ENCODE measurements around the gene EPHA5.

Gene EPHA5

GRCh38 chr4:65495439-65495838 lies 174.8 kb downstream of the EPHA5 start:
- Histone ChIP-seq H3K36me3 (ENCODE audit: control insufficient read depth in 1 of 2, insufficient read depth in 2 of 2, low read length in 2 of 2) (no peaks in the 10 kb centered on the region), H4K8ac (ENCODE audit: low read depth, low read length) (no peak overlapping the region), H4K12ac (ENCODE audit: low read depth, low read length) (no peak overlapping the region), H3K27ac (ENCODE audit: low read depth, low read length) (no peak overlapping the region), H3K9ac (ENCODE audit: low read length) (no peak overlapping the region), H2BK12ac (ENCODE audit: low read length) (no peak overlapping the region), H3K79me2 (ENCODE audit: control insufficient read depth, insufficient read depth, low read length, poor library complexity) (no peaks in the 10 kb centered on the region), H3K4me1 (ENCODE audit: control insufficient read depth in 1 of 2, insufficient read depth in 2 of 2, low read length in 2 of 2) (no peaks in the 10 kb centered on the region), H3K9me3 (ENCODE audit: insufficient read depth, low read depth, low read length) (no peaks in the 10 kb centered on the region), H3K23ac (ENCODE audit: low read length) (no peak overlapping the region), H3K4me3 (ENCODE audit: low read depth, low read length) (no peak overlapping the region), H2BK5ac (ENCODE audit: low read depth, low read length, poor library complexity) (no peak overlapping the region), H3K18ac (ENCODE audit: low read length) (no peak overlapping the region), H3K79me1 (ENCODE audit: low read length) (no peaks in the 10 kb centered on the region), H3K27me3 (ENCODE audit: insufficient read depth, low read length) (no peaks in the 10 kb centered on the region), H2BK120ac (ENCODE audit: insufficient read depth, low read length, poor library complexity) (no peak overlapping the region), H2AK5ac (ENCODE audit: low read length) (no peak overlapping the region), H2AFZ (ENCODE audit: insufficient read depth, low read length, poor library complexity) (no peak overlapping the region), H3K4me2 (ENCODE audit: low read length) (no peak overlapping the region), H3K14ac (ENCODE audit: low read length) (no peak overlapping the region), H4K91ac (ENCODE audit: low read depth, low read length) (no peak overlapping the region), H3K4ac (ENCODE audit: low read depth, low read length) (no peak overlapping the region)
- no peak for DNase-seq
- no CpG with 5 or more reads among the region's 1 CpG for WGBS (ENCODE audit: extremely low coverage, insufficient coverage, insufficient read length)

- no peak overlapping the region for H3K23ac ChIP-seq (ENCODE audit: low read length)
- no peak overlapping the region for H3K27ac ChIP-seq (ENCODE audit: low read depth, low read length)
- H4K8ac ChIP-seq (ENCODE audit: low read depth, low read length), result no peak overlapping the region
- no peak overlapping the region for H3K4me3 ChIP-seq (ENCODE audit: low read depth, low read length)
- H3K4me1 ChIP-seq (ENCODE audit: control insufficient read depth in 1 of 2, insufficient read depth in 2 of 2, low read length in 2 of 2), result no peaks in the 10 kb centered on the region
- no peak overlapping the region for H2AFZ ChIP-seq (ENCODE audit: insufficient read depth, low read length, poor library complexity)
- H2BK120ac ChIP-seq (ENCODE audit: insufficient read depth, low read length, poor library complexity), result no peak overlapping the region
- H2BK12ac ChIP-seq (ENCODE audit: low read length), result no peak overlapping the region
- no peaks in the 10 kb centered on the region for H3K79me2 ChIP-seq (ENCODE audit: control insufficient read depth, insufficient read depth, low read length, poor library complexity)
- no peak overlapping the region for H3K4ac ChIP-seq (ENCODE audit: low read depth, low read length)
- no peak overlapping the region for H3K14ac ChIP-seq (ENCODE audit: low read length)
- WGBS (ENCODE audit: extremely low coverage, insufficient coverage, insufficient read length), result no CpG with 5 or more reads among the region's 1 CpG
- no peak overlapping the region for H2AK5ac ChIP-seq (ENCODE audit: low read length)
- no peaks in the 10 kb centered on the region for H3K9me3 ChIP-seq (ENCODE audit: insufficient read depth, low read depth, low read length)
- H3K9ac ChIP-seq (ENCODE audit: low read length), result no peak overlapping the region
- no peak overlapping the region for H3K4me2 ChIP-seq (ENCODE audit: low read length)
- no peaks in the 10 kb centered on the region for H3K36me3 ChIP-seq (ENCODE audit: control insufficient read depth in 1 of 2, insufficient read depth in 2 of 2, low read length in 2 of 2)
- H3K18ac ChIP-seq (ENCODE audit: low read length), result no peak overlapping the region
- no peak overlapping the region for H4K12ac ChIP-seq (ENCODE audit: low read depth, low read length)
- H3K27me3 ChIP-seq (ENCODE audit: insufficient read depth, low read length), result no peaks in the 10 kb centered on the region
- no peaks in the 10 kb centered on the region for H3K79me1 ChIP-seq (ENCODE audit: low read length)
- no peak for DNase-seq
- H4K91ac ChIP-seq (ENCODE audit: low read depth, low read length), result no peak overlapping the region
- no peak overlapping the region for H2BK5ac ChIP-seq (ENCODE audit: low read depth, low read length, poor library complexity)
Measured at GRCh38 chr4:65482410-65482809, 187.9 kb downstream of the EPHA5 start.

- no peak for DNase-seq
- Histone ChIP-seq H4K8ac (ENCODE audit: low read depth, low read length) (no peak overlapping the region), H3K79me2 (ENCODE audit: control insufficient read depth, insufficient read depth, low read length, poor library complexity) (no peaks in the 10 kb centered on the region), H3K23ac (ENCODE audit: low read length) (no peak overlapping the region), H2AFZ (ENCODE audit: insufficient read depth, low read length, poor library complexity) (no peak overlapping the region), H4K91ac (ENCODE audit: low read depth, low read length) (no peak overlapping the region), H3K18ac (ENCODE audit: low read length) (no peak overlapping the region), H3K27me3 (ENCODE audit: insufficient read depth, low read length) (no peaks in the 10 kb centered on the region), H3K4me2 (ENCODE audit: low read length) (no peak overlapping the region), H4K12ac (ENCODE audit: low read depth, low read length) (no peak overlapping the region), H2AK5ac (ENCODE audit: low read length) (no peak overlapping the region), H3K4me3 (ENCODE audit: low read depth, low read length) (no peak overlapping the region), H2BK5ac (ENCODE audit: low read depth, low read length, poor library complexity) (no peak overlapping the region), H2BK120ac (ENCODE audit: insufficient read depth, low read length, poor library complexity) (no peak overlapping the region), H3K9ac (ENCODE audit: low read length) (no peak overlapping the region), H3K4me1 (ENCODE audit: control insufficient read depth in 1 of 2, insufficient read depth in 2 of 2, low read length in 2 of 2) (no peaks in the 10 kb centered on the region), H2BK12ac (ENCODE audit: low read length) (no peak overlapping the region), H3K27ac (ENCODE audit: low read depth, low read length) (no peak overlapping the region), H3K9me3 (ENCODE audit: insufficient read depth, low read depth, low read length) (no peaks in the 10 kb centered on the region), H3K14ac (ENCODE audit: low read length) (no peak overlapping the region), H3K36me3 (ENCODE audit: control insufficient read depth in 1 of 2, insufficient read depth in 2 of 2, low read length in 2 of 2) (no peaks in the 10 kb centered on the region), H3K79me1 (ENCODE audit: low read length) (no peaks in the 10 kb centered on the region), H3K4ac (ENCODE audit: low read depth, low read length) (no peak overlapping the region)
- no CpG with 5 or more reads among the region's 5 CpGs for WGBS (ENCODE audit: extremely low coverage, insufficient coverage, insufficient read length)
Measured at GRCh38 chr4:65472531-65472930, 197.8 kb downstream of the EPHA5 start.

GRCh38 chr4:65467068-65467680 lies 203.1 kb downstream of the EPHA5 start:
- H3K9ac ChIP-seq (ENCODE audit: low read length), result no peak overlapping the region
- no peak overlapping the region for H3K14ac ChIP-seq (ENCODE audit: low read length)
- H3K36me3 ChIP-seq (ENCODE audit: control insufficient read depth in 1 of 2, insufficient read depth in 2 of 2, low read length in 2 of 2), result no peaks in the 10 kb centered on the region
- no peak overlapping the region for H3K4me2 ChIP-seq (ENCODE audit: low read length)
- H3K27ac ChIP-seq (ENCODE audit: low read depth, low read length), result no peak overlapping the region
- H2BK120ac ChIP-seq (ENCODE audit: insufficient read depth, low read length, poor library complexity), result no peak overlapping the region
- no peak overlapping the region for H3K18ac ChIP-seq (ENCODE audit: low read length)
- no peak overlapping the region for H2AFZ ChIP-seq (ENCODE audit: insufficient read depth, low read length, poor library complexity)
- no CpG with 5 or more reads among the region's 1 CpG for WGBS (ENCODE audit: extremely low coverage, insufficient coverage, insufficient read length)
- no peaks in the 10 kb centered on the region for H3K9me3 ChIP-seq (ENCODE audit: insufficient read depth, low read depth, low read length)
- no peak overlapping the region for H4K91ac ChIP-seq (ENCODE audit: low read depth, low read length)
- H2AK5ac ChIP-seq (ENCODE audit: low read length), result no peak overlapping the region
- H3K79me2 ChIP-seq (ENCODE audit: control insufficient read depth, insufficient read depth, low read length, poor library complexity), result no peaks in the 10 kb centered on the region
- no peak for DNase-seq
- no peak overlapping the region for H2BK12ac ChIP-seq (ENCODE audit: low read length)
- no peak overlapping the region for H3K4ac ChIP-seq (ENCODE audit: low read depth, low read length)
- H3K23ac ChIP-seq (ENCODE audit: low read length), result no peak overlapping the region
- H4K8ac ChIP-seq (ENCODE audit: low read depth, low read length), result no peak overlapping the region
- H4K12ac ChIP-seq (ENCODE audit: low read depth, low read length), result no peak overlapping the region
- H2BK5ac ChIP-seq (ENCODE audit: low read depth, low read length, poor library complexity), result no peak overlapping the region
- H3K79me1 ChIP-seq (ENCODE audit: low read length), result no peaks in the 10 kb centered on the region
- H3K27me3 ChIP-seq (ENCODE audit: insufficient read depth, low read length), result no peaks in the 10 kb centered on the region
- H3K4me3 ChIP-seq (ENCODE audit: low read depth, low read length), result no peak overlapping the region
- no peaks in the 10 kb centered on the region for H3K4me1 ChIP-seq (ENCODE audit: control insufficient read depth in 1 of 2, insufficient read depth in 2 of 2, low read length in 2 of 2)
